Measurements from ENCODE around the gene PAX6.

PAX6 gene

GRCh38 chr11:31810779-31811647, at the start of gene PAX6:
Gene PAX6 (minus strand): TSS chr11:31811322. CDS start chr11:31806411, 4,911 bp downstream.
- DNase-seq (ENCODE audit: low read depth), result peak; percentile 38

GRCh38 chr11:31860391-31860790, 49.3 kb upstream of the PAX6 start:
- DNase-seq (ENCODE audit: low read depth), result no peak

GRCh38 chr11:31856248-31856647, 45.1 kb upstream of the PAX6 start:
- DNase-seq (ENCODE audit: low read depth), result no peak

- DNase-seq (ENCODE audit: low read depth), result no peak
Measured at GRCh38 chr11:31855466-31855865, 44.3 kb upstream of the PAX6 start.

- DNase-seq (ENCODE audit: low read depth), result no peak
Measured at GRCh38 chr11:31850365-31850764, 39.2 kb upstream of the PAX6 start.

GRCh38 chr11:31847761-31848160, 36.6 kb upstream of the PAX6 start:
- no peak for DNase-seq (ENCODE audit: low read depth)

GRCh38 chr11:31845331-31845730, 34.2 kb upstream of the PAX6 start:
- no peak for DNase-seq (ENCODE audit: low read depth)

GRCh38 chr11:31844351-31844750, 33.2 kb upstream of the PAX6 start:
- no peak for DNase-seq (ENCODE audit: low read depth)

GRCh38 chr11:31841435-31841834, 30.3 kb upstream of the PAX6 start:
- DNase-seq (ENCODE audit: low read depth), result no peak

GRCh38 chr11:31834237-31834636, 23.1 kb upstream of the PAX6 start:
- no peak for DNase-seq (ENCODE audit: low read depth)

GRCh38 chr11:31830406-31830805, 19.3 kb upstream of the PAX6 start:
- no peak for DNase-seq (ENCODE audit: low read depth)

GRCh38 chr11:31828217-31828616, 17.1 kb upstream of the PAX6 start:
- no peak for DNase-seq (ENCODE audit: low read depth)

- no peak for DNase-seq (ENCODE audit: low read depth)
Measured at GRCh38 chr11:31827455-31828206, 16.5 kb upstream of the PAX6 start.

GRCh38 chr11:31826536-31827438, 15.7 kb upstream of the PAX6 start:
- no peak for DNase-seq (ENCODE audit: low read depth)

- no peak for DNase-seq (ENCODE audit: low read depth)
Measured at GRCh38 chr11:31825838-31826484, 14.8 kb upstream of the PAX6 start.

GRCh38 chr11:31824879-31825837, 14.0 kb upstream of the PAX6 start:
- no peak for DNase-seq (ENCODE audit: low read depth)

GRCh38 chr11:31824332-31824878, 13.3 kb upstream of the PAX6 start:
- DNase-seq (ENCODE audit: low read depth), result no peak

GRCh38 chr11:31823644-31824331, 12.7 kb upstream of the PAX6 start:
- DNase-seq (ENCODE audit: low read depth), result no peak

GRCh38 chr11:31822927-31823643, 12.0 kb upstream of the PAX6 start:
- DNase-seq (ENCODE audit: low read depth), result no peak

All from GM04504 (cell line).